ENCODE measurements around the gene LRRK1. TPM values are rescaled to one million over a fixed set of nuclear protein-coding genes. Genes with fewer than 3 reads are reported as not detected.
A peak's percentile ranks its signal among the peaks of the same experiment; 100 is the strongest.

Gene LRRK1
- total and polyA plus RNA-seq, 8 donors = 4.3 to 19.4 (median 11.1) TPM

DNA sequence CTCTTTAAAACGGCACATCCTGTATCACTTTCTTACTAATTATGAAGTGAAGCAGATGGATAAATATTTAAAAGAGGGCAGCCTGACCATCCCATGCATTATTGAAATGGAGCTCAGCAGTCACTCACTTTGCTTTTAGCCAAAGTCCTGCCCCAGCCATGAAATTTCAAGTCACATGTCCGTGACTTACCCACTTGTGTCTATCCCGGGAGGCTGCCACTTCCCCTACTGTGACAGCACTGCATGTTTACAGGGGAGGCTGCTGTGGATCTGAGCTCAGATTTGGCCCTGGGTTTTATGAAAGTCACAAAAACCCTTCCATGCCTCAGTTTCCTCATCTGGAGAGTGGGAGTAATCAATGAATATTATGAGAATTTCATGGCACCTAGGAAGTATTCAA lies 17.9 kb upstream of the LRRK1 start:
- Histone ChIP-seq H3K27me3 (no peaks in the 10 kb centered on the region), H3K4me1 (peaks cover 18 to 33% (median 32%) of the 10 kb centered on the region in 3 donors), H3K36me3 (no peaks in the 10 kb centered on the region), H3K4me3 (no peak overlapping the region), H3K27ac (peak overlapping the region; percentile 95 to 97 (median 96)), H3K9me3 (no peaks in the 10 kb centered on the region)
- TF ChIP-seq, protein P1, sequence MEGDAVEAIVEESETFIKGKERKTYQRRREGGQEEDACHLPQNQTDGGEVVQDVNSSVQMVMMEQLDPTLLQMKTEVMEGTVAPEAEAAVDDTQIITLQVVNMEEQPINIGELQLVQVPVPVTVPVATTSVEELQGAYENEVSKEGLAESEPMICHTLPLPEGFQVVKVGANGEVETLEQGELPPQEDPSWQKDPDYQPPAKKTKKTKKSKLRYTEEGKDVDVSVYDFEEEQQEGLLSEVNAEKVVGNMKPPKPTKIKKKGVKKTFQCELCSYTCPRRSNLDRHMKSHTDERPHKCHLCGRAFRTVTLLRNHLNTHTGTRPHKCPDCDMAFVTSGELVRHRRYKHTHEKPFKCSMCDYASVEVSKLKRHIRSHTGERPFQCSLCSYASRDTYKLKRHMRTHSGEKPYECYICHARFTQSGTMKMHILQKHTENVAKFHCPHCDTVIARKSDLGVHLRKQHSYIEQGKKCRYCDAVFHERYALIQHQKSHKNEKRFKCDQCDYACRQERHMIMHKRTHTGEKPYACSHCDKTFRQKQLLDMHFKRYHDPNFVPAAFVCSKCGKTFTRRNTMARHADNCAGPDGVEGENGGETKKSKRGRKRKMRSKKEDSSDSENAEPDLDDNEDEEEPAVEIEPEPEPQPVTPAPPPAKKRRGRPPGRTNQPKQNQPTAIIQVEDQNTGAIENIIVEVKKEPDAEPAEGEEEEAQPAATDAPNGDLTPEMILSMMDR (IDR thresholded peaks at IDR 0.05) = no peak
- FAIRE-seq (no peak), ATAC-seq (no peak), DNase-seq (no peak)
- WGBS, 2 donors = 72% methylated on average over 3 of the region's 3 CpGs
- intact Hi-C loops (cut with DNase I) = no loop called here

DNA sequence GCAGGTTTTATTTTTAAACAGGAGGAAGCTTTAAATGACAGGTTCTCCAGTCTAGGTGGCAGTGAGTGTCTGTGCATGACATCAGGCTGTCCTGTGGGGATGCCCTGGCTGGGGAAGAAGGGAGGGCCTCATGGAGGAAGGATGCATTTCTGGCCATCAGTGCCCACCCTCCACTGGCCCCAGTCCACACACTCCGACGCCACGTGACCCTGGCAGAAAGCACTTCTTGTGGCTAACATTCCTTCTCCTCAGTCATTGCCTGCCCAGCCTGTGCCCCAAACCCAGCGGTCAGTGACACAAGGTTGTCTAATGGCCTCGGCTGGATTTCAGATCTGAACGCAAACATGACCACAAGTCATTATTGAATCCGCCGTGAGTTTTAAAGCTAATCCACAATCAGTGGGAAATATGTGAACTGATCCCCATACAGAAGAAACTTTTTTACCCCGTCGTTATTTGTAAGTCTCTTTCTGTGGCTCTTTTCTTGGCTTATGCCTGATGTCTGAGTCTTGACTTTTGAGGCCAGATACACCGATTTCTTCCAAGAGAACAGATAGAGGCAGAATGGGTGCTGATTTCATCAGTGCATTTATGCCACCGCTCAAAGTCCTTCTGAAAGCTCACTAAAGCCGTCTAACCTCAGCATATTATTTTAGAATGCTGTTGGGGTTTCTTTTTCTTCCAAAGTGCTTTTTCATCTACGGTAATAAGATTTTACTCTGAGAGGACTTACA lies 17.3 kb upstream of the LRRK1 start:
- 23 to 25% methylated on average over 14 of the region's 14 CpGs for WGBS, 2 donors
- Histone ChIP-seq H3K4me1 (peaks cover 18 to 33% (median 32%) of the 10 kb centered on the region in 3 donors), H3K27me3 (no peaks in the 10 kb centered on the region), H3K4me3 (peak overlapping the region in 2 of 4 donors; percentile 20 to 25), H3K9me3 (no peaks in the 10 kb centered on the region), H3K27ac (peak overlapping the region; percentile 95 to 97 (median 96)), H3K36me3 (no peaks in the 10 kb centered on the region)
- no peak for FAIRE-seq
- intact Hi-C loops (cut with DNase I) = no loop called here
- peak; percentile 25 to 46 (median 31) for ATAC-seq
- peak in 1 of 6 donors; percentile 36 for DNase-seq
- TF ChIP-seq, protein P1 (IDR thresholded peaks at IDR 0.05) = no peak

DNA sequence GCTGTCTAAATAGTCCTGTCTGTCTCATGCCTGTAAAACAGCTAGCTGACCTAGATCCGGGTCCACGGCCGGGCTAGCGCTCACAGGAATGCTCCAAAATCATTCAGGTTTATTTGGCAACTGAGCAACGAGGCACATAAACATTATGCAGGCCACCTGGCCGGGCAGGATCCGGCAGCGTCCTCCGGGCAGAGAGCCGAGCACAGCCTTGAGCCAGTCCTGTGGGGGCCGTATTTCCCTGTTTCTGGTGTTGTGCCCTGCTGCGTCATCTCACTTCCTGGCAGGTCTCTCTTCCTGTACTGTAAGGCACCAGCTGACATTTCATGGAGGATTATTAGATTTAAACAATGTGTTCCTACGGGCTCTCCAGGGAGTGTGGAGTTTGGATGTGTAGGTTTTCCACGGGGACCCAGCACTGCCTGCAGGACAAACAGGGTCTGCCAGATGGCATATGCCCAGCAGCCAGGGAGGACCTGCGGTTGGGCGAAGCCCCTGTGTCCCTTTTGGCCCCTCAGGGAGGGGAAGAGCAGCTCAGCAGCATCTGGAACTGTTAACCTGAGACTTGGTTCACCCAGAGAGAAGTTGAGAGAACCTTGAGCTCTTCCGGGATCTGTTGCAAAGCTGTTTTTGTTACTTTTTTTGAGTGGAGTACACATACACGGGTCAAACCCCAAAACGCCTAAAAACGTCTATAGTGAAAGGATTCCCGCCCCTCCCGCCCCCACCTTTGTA lies 16.6 kb upstream of the LRRK1 start:
- peaks cover 18 to 33% (median 32%) of the 10 kb centered on the region in 3 donors for H3K4me1 ChIP-seq
- H3K36me3 ChIP-seq = no peaks in the 10 kb centered on the region
- FAIRE-seq = peak; percentile 93
- H3K9me3 ChIP-seq = no peaks in the 10 kb centered on the region
- TF ChIP-seq, protein P1 (IDR thresholded peaks at IDR 0.05) = no peak
- no peaks in the 10 kb centered on the region for H3K27me3 ChIP-seq
- H3K27ac ChIP-seq = peak overlapping the region; percentile 95 to 97 (median 96)
- 20 to 22% methylated on average over 22 of the region's 22 CpGs for WGBS, 2 donors
- peak overlapping the region in 2 of 4 donors; percentile 20 to 25 for H3K4me3 ChIP-seq
- ATAC-seq = peak; percentile 94 to 97 (median 95)
- peak; percentile 88 to 96 (median 96) for DNase-seq
- intact Hi-C loops (cut with DNase I) = no loop called here

DNA sequence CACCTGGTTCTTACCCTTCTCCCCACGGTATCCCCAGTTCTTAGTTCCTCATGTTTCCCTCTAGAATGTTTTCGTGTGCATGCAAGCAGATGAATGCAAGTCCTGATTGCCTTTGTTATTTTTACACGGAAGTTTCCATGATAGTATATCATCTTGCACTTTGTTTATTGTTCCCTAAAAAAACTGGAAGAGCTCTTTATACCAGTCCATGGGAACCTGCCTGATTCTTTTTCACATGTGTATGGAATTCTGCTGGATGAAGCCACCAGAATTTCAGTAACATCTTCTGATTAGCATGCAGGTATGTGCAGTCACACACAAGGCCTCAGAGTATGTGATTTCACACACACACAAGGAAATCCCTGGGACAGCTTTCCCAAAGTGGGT lies 16.0 kb upstream of the LRRK1 start:
- 36% methylated on average over 3 of the region's 3 CpGs for WGBS, 2 donors
- intact Hi-C loops (cut with DNase I) = no loop called here
- DNase-seq = no peak
- no peak for FAIRE-seq
- Histone ChIP-seq H3K36me3 (peaks cover 0 to 2% (median 0%) of the 10 kb centered on the region in 3 donors), H3K27me3 (no peaks in the 10 kb centered on the region), H3K4me3 (peak overlapping the region in 2 of 4 donors; percentile 20 to 25), H3K27ac (peak overlapping the region; percentile 95 to 97 (median 96)), H3K4me1 (peaks cover 18 to 33% (median 32%) of the 10 kb centered on the region in 3 donors), H3K9me3 (no peaks in the 10 kb centered on the region)
- no peak for ATAC-seq
- TF ChIP-seq, protein P1 (IDR thresholded peaks at IDR 0.05) = no peak
